GM18517 (cell line): ENCODE results near the gene UVSSA.
"Not testable (repeated sequence)": the region's sequence is repeated elsewhere in the genome, so short reads cannot be mapped to it uniquely, and the experiment has no call there.

ENCODE experiments used
- ATAC-seq: cut with Tn5 transposase; IDR thresholded peaks from one replicate; pipeline ENCODE4 v1.9.1; 2021; ENCODE audit warnings: mild to moderate bottlenecking, moderate library complexity; ENCODE audit not compliant: unreplicated experiment

The UVSSA gene

DNA sequence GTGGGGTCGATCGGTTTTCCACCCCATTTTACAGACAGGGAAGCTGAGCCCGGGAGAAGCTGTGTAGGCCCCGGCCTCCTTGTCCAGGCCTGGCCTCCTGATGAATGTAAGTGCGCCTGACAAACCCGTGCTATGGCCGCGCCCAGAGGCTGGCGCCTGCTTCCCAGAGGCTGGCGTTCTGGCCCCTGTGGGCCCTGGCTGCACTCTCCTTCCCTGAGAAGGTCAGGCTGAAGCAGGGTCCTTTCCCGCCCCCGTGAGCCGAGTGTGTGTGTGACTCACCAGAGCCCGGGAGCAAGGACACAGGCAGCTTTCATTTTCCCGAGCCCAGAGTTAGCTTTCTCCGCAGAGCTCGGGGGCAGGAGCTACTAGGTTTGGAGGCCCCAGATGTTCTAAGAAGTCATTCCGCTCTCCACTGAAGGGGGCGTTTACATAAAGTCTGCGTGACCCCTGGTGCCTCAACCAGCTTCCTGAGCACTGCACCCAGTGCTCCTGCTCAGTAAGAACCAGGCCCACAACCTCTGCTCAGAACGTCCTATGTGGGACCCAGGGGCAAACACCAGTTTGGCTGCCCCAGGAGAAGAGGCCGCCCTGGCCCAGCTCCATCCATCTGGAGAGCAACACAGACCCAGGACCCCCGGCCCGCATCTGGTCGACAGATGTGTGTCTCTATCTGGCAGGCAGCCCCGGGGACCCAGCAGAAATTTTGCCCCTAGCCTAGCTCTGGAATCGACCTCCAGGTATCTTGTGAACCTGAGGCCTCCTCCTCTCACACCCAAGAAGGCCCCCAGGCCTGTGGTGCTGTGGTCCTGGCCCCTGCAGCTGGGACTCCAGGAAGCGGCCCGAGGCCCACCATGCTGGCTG, 13.6 kb downstream of the UVSSA start:
- ATAC-seq = no peak

GRCh38 chr4:1361431-1361830, 14.4 kb downstream of the UVSSA start:
- no peak for ATAC-seq

GRCh38 chr4:1362046-1362445, 15.0 kb downstream of the UVSSA start:
- no peak for ATAC-seq

- ATAC-seq = no peak
These were observed 15.5 kb downstream of the UVSSA start for GRCh38 chr4:1362521-1362920.

GRCh38 chr4:1363513-1363912, 16.5 kb downstream of the UVSSA start:
- no peak for ATAC-seq

GRCh38 chr4:1364217-1364616, 17.2 kb downstream of the UVSSA start:
- ATAC-seq = no peak

DNA sequence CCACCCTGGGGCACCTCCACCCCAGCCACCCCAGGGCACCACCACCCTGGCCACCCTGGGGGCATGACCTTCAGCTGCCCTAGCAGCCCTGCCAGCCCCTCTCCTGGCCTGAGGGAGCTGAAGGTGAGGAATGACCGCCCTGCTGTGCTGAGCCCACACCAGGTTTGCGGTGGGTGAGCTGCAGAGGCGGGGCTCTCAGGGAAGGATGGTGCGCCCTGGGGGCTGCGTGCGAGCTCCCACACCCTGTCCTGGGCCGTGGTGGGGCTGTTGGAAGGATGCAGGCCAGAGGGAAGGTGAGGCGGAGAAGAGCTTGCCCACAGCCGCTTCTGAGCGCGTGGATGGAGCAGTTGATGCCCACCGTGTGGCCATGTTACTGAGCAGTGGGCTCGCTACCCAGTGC, 17.7 kb downstream of the UVSSA start:
- no peak for ATAC-seq

- no peak for ATAC-seq
These were observed 18.5 kb downstream of the UVSSA start for GRCh38 chr4:1365271-1366178.

DNA sequence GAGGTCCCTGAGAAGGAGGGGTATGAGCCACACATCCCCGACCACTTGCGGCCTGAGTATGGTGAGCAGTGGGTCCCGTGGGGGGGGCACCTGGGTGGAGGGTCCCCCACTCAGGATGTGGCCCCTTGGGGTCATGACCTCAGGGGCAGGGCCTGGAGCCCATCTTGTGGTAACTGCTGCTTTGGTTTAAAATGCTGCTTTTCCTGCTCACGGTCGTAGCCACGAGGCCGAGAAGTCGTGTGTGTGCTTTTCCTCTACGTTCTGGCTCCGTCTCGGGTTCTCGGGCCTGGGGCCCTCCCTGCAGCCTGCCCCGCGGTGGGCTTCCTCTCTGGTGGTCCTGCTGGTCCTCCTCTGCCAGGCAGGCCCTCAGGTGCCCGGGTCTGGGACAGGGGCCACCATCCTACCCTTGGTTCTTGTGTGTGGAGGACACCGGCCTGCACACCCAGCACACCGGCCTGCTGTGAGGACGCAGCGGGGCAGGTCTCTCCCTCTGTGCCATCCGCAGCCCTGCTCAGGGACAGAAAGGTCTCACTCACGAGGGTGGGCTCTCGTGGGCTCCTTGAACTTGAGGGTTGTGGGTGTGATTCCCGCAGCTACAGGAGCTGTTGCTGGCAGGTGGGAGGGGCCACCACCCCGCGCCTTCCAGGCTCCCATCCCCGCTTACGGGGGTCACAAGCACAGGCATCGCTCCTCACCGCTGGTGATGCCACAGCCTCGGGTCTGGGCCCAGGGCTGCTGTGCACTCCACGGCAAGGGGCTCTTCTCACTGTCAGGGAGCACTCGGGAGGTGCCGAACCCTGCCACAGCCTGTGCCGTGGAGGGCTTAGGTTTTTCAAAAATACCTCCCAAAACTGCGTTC, 19.6 kb downstream of the UVSSA start:
- ATAC-seq = no peak

DNA sequence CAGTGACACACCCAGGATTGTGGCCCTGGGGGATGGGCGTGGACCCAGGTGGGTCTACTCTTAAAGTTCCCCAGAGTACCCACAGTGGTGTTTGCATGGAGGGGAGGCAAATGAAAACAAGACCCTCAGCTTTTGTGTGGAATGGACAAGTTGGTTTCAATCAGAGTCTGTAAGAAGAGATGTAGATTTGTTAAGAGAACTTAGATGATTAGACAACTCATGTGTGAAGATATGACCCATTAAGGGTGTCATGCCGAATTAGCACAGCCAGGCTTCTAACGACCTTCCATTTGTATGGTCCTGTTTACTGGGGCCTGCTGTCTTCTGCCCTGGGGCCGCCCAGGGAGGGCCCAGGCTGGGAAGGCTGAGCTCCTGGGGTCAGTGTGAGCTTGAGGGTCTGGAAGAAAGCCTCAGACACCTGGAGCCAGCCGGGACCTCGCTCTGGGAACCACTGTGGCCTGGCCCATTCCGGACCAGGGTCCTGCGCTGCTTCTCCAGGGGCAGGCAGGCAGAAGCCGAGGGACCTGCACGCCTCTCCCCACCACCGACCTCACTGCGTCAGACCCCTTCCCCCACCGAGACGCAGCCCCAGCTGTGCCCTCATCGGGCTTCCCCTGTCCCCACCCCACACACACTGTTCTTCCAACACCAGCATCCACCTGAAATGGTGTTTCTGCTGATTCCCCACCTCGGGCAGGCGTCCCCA, 20.4 kb downstream of the UVSSA start:
- no peak for ATAC-seq

GRCh38 chr4:1367936-1368289, 20.9 kb downstream of the UVSSA start:
- ATAC-seq = no peak

DNA sequence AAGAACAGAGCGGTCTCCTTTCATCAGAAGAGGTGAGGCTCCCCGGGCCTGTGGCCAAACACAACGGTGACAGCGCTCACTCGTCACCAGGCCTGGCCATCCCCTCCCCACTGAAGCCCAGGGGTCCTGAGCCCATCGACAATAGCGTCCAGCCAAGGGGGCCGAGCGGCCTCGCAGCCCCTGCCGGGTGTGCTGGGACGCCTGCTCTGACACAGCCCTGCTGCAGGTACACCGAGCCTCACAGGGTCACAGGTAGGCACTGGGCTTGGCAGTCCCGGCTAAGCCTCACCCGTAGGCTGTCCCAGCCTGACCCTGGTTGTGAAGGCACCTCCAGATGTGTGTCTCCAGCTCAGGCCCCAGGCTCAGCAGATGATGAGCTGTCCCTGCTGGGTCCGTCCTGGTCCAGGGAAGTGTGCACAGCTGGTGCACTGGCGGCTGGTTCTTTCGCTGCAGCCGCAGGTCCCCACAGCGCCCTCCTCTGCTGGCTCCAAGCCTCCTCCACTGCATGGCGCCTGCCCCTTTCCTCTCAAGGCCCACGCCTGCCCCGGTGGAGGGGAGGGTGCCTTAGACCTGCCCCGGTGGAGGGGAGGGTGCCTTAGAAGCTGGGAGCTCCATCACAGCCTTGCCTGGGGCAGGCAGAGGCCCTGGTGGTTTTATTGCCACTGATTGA, 21.5 kb downstream of the UVSSA start:
- no peak for ATAC-seq

- ATAC-seq = no peak
These were observed 22.1 kb downstream of the UVSSA start for GRCh38 chr4:1369091-1369450.

DNA sequence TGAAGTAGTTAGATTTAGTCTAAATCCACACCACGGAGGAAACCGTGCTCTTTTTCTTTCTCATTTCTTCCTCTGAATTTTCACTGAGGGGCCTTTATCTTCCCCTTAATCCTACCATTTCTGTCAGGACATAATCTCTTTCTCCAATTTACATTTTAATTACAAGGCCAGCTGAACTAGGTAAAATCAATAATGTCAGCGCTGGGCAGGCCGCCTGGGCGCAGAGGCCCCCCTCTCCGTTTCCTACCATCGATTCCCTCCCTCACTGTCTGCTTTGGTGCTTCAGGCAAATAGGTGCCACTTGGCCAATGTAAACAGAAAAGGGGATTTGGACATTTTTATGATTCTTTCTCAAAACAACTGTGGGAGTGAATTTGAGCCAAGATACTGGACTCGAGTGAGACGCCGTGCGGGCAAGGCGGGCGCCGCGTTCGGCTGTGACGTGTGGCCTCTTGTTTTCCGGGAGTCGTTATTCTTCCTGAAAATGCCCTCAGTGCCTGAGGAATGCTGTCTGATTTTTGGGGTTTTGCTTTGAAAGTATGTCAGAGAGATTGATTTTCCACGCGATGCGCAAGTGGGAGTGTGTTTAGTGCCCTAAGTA, 22.6 kb downstream of the UVSSA start:
- no peak for ATAC-seq

GRCh38 chr4:1370321-1371124, 23.5 kb downstream of the UVSSA start:
- no peak for ATAC-seq

GRCh38 chr4:1371176-1372165, 24.5 kb downstream of the UVSSA start:
- ATAC-seq = no peak

GRCh38 chr4:1372576-1372975, 25.6 kb downstream of the UVSSA start:
- ATAC-seq = not testable (repeated sequence)
